Upper lobe of right lung (tissue), 1 donor: ENCODE data around the gene STK32B. TPM values are rescaled to one million over a fixed set of nuclear protein-coding genes. Genes with fewer than 3 reads are reported as not detected.

ENCODE experiments used
- ATAC-seq: fragments of 200-7000 bp; cut with Tn5 transposase; one replicate; pipeline ENCODE4 v1.9.1; 2020; ENCODE audit warnings: mild to moderate bottlenecking, moderate library complexity
- DNase-seq: peaks from one replicate; pipeline ENCODE4 v3.0.0-alpha.2; 2020
- H3K27ac ChIP-seq: fragments of 200-600 bp; one replicate; pipeline ENCODE4 v1.8.0; 2022
- H3K27me3 ChIP-seq: fragments of 200-600 bp; one replicate; pipeline ENCODE4 v1.8.0; 2022; ENCODE audit warnings: mild to moderate bottlenecking
- H3K36me3 ChIP-seq: fragments of 200-600 bp; one replicate; pipeline ENCODE4 v1.8.0; 2022
- H3K4me1 ChIP-seq: fragments of 200-600 bp; one replicate; pipeline ENCODE4 v1.8.0; 2022
- H3K4me3 ChIP-seq: fragments of 200-600 bp; one replicate; pipeline ENCODE4 v1.8.0; 2022; ENCODE audit warnings: mild to moderate bottlenecking
- H3K9me3 ChIP-seq: fragments of 200-600 bp; one replicate; pipeline ENCODE4 v1.8.0; 2022
- CTCF ChIP-seq: fragments of 200-600 bp; IDR thresholded peaks from one replicate; pipeline ENCODE4 v1.8.0; 2022; ENCODE audit warnings: antibody characterized with exemption
- intact Hi-C: fragments of 100-400 bp; cut with DNase I; formaldehyde crosslinking; loops from one replicate; pipeline ENCODE4 v1.11.0; 2022
- total RNA-seq: library from RNA; stranded (reverse); fragmentation: NEBNext Ultra II Directional; extraction: Animal tissue kit (Norgen Biotek cat#: 25700); gene quantifications from one replicate; pipeline ENCODE4 v1.2.1, GENCODE V29; 2021
- donor health status: DM: no; HTN: yes; CAD: no; lungs with severe emphysema.

The STK32B gene
- total RNA-seq, 1 donor from 2014 or later: 2.8 TPM

DNA sequence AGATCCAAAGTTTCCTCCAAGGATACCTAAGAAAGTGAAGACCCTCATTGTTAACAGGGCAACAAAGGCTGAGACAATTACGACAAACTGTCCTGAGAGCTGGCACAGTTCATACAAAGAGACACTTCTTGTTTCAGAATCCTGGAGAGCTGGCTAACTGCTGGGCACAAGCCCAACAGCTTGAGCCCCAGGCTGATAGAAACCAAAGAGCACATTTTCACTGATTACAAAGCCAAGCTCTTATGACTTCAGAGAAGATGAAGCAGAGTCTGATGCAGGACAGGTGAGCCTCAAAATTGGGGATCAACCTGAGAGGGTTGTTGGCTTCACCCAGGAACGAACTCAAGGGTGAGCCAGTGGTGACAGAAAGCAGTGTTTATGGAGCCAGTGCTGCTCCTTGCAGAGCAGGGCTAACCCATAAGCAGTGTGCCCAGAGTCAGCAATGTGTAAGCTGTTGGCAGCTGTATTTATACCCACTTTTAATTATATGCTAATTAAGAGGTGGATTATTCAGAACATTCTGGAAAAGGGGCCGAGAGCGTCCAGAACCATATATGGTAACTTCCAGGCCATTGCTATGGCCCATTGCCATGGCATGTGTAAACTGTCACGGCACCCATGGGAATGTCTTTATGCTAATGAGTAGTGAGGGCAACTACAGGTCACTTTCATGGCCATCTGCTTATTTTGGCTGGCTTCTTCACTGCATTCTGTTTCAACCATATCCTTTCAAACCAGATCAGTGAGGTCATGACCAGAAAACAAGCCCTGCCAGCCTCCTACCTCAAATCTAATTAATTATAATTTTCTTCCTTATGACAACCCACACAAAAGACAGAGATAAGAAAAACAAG, 473.4 kb downstream of the STK32B start:
- Histone ChIP-seq H3K27me3 (no peaks in the 10 kb centered on the region), H3K4me1 (peaks cover 3% of the 10 kb centered on the region), H3K4me3 (no peak overlapping the region), H3K9me3 (no peaks in the 10 kb centered on the region), H3K27ac (no peak overlapping the region), H3K36me3 (no peaks in the 10 kb centered on the region)
- intact Hi-C loops: no loop called here
- DNase-seq: no peak
- ATAC-seq: peak; percentile 48
- TF ChIP-seq CTCF: no peak

- peaks cover 3% of the 10 kb centered on the region for H3K4me1 ChIP-seq
- no peaks in the 10 kb centered on the region for H3K36me3 ChIP-seq
- H3K27me3 ChIP-seq: no peaks in the 10 kb centered on the region
- ATAC-seq (no peak), DNase-seq (no peak)
- no peaks in the 10 kb centered on the region for H3K9me3 ChIP-seq
- intact Hi-C loops: no loop called here
- TF ChIP-seq CTCF: no peak
- H3K27ac ChIP-seq: no peak overlapping the region
- H3K4me3 ChIP-seq: no peak overlapping the region
Observed at GRCh38 chr4:5526080-5526846, 475.0 kb downstream of the STK32B start.

GRCh38 chr4:5527211-5527610, 475.9 kb downstream of the STK32B start:
- Histone ChIP-seq H3K4me1 (peaks cover 3% of the 10 kb centered on the region), H3K9me3 (no peaks in the 10 kb centered on the region), H3K27ac (no peak overlapping the region), H3K4me3 (no peak overlapping the region), H3K27me3 (no peaks in the 10 kb centered on the region), H3K36me3 (no peaks in the 10 kb centered on the region)
- DNase-seq (no peak), ATAC-seq (no peak)
- no peak for TF ChIP-seq CTCF
- intact Hi-C loops: no loop called here

DNA sequence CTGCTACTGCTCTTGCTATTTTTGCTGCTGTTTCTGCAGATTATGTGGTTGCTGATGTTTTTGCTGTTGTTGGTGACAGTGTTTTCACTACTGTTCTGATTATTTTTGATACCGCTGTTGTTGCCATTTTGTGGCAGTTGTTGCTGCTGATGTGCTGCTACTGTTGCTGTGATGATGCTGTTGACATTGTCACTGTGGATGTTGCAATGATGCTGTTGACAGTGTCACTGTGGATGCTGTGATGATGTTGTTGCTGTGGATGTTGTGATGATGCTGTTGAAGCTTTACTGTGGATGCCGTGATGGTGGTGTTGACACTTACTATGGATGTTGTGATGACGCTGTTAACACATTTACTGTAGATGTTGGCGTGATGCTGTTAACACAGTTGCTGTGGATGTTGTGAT, 476.8 kb downstream of the STK32B start:
- Histone ChIP-seq H3K9me3 (no peaks in the 10 kb centered on the region), H3K27me3 (no peaks in the 10 kb centered on the region), H3K36me3 (no peaks in the 10 kb centered on the region), H3K4me1 (peaks cover 3% of the 10 kb centered on the region), H3K4me3 (no peak overlapping the region), H3K27ac (no peak overlapping the region)
- intact Hi-C loops: no loop called here
- TF ChIP-seq CTCF: no peak
- DNase-seq: no peak
- ATAC-seq: no peak

GRCh38 chr4:5532100-5532499, 480.8 kb downstream of the STK32B start:
- H3K36me3 ChIP-seq: no peaks in the 10 kb centered on the region
- H3K9me3 ChIP-seq: peaks cover 5% of the 10 kb centered on the region
- H3K4me3 ChIP-seq: no peak overlapping the region
- TF ChIP-seq CTCF: no peak
- DNase-seq: no peak
- H3K27ac ChIP-seq: no peak overlapping the region
- no peaks in the 10 kb centered on the region for H3K4me1 ChIP-seq
- intact Hi-C loops: no loop called here
- no peak for ATAC-seq
- no peaks in the 10 kb centered on the region for H3K27me3 ChIP-seq
